HG02610 (cell line): ENCODE results near the gene PNCK.
"Not testable (repeated sequence)": the region's sequence is repeated elsewhere in the genome, so short reads cannot be mapped to it uniquely, and the experiment has no call there.

Source experiments
- ATAC-seq: cut with Tn5 transposase; IDR thresholded peaks from one replicate; pipeline ENCODE4 v1.9.1; 2021; ENCODE audit warnings: mild to moderate bottlenecking, moderate library complexity; ENCODE audit not compliant: unreplicated experiment

Gene PNCK

DNA sequence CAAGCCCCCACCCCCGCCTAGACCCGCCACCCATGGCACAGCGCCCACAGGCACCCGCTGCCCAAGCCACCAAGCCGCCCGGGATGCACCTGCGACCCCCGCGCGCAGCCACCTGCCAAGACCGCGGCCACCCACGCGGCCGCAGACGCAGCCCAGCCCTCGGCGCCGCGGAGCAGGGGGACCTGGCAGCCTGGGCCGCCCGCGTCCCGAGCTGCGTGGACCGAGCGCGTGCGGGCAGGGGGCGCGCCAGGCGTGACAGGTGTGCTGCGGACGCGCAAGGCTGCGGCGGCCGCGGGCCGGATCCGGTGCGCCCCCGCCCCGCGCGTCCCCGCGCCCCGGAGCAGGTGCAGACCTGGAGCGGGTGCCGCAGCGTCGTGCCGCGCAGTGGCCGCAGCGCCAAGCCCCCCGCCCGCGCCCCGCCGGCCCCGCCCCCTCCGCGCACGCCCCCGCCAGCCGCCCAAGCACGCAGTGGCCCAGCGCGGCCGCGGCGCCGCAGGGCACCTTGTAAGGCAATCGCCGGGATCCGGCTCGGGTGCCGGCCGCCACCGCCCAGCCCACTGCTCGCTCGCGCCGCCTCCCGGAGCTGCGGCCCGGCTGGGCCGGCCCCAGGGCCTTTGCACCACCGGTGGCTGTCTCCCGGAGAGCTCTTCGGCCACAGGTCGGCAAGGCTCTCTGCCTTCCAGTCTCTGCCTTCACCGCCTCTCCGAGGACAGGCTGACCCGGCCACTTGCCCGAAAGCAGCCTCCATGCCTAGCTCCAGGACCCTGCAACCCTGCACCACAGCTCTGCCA is at the start of gene PNCK:
TSS of gene PNCK (minus strand) at position 386 of the 791 bp plus-strand sequence. CDS start 737 bp downstream, outside the sequence.
- ATAC-seq, result no peak

- ATAC-seq, result no peak
Observed at GRCh38 chrX:153722704-153723350, 49.2 kb upstream of the PNCK start.

- no peak for ATAC-seq
Observed at GRCh38 chrX:153719701-153720100, 46.1 kb upstream of the PNCK start.

DNA sequence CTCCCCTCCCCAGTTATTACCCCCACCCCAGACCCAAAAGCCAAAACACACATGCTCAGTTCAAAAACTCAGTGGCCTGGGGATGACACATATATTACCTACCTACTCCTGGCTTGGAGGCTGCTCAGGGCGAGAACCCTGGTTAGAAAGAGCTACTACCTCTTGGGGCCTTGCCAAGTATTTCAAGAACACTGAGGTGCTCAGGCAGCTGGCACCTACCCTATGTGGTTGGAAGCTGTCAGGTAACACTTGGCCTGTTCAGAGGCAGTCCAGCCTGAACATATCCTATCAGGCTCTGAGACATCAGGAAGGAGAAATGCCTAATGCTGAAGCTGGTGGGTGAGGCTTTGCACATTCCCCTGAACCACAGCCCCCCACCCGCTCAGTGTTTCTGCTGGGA is 45.6 kb upstream of the PNCK start:
- ATAC-seq, result no peak

- ATAC-seq, result no peak
Observed at GRCh38 chrX:153717445-153717844, 43.8 kb upstream of the PNCK start.

DNA sequence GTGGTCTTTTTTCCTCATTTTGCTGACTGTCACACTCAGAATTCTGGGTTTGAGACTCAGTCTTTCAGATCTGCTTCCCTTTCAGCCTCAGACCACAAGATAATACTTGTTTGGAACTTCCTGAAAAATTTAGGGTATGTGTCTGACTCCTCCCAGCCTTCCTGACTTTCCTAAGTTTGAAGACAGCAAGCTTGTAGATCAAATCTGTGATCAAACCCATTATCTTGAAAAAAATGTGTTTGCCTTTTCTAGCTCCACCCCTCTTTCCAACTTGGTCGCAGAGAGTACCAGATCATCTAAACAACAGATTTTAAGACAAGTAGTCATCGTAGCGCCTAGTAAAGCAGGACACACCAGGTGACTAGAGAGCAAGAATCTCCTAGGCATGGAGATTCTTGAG is 40.6 kb upstream of the PNCK start:
- ATAC-seq, result no peak

- no peak for ATAC-seq
Observed at GRCh38 chrX:153709726-153710674, 36.4 kb upstream of the PNCK start.

DNA sequence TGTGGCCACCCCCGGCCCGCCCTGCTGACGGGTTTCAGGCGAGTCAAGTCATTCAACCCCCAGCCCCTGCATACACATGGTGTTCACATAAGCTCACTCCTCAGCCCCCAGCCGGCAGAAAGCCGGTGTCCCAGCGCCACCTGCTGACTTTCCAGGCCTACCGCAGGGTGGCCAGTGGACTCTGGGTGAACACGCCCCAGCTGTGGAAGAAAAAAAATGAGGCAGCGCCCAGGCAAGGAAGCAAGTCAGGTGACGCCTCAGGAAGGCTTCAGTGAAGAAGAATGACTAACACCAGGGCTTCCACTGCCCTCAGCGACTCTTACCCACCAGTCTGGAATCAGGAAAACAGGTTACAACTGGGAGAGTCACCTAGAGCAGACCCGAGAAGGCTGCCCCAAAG is 34.8 kb upstream of the PNCK start:
- no peak for ATAC-seq

DNA sequence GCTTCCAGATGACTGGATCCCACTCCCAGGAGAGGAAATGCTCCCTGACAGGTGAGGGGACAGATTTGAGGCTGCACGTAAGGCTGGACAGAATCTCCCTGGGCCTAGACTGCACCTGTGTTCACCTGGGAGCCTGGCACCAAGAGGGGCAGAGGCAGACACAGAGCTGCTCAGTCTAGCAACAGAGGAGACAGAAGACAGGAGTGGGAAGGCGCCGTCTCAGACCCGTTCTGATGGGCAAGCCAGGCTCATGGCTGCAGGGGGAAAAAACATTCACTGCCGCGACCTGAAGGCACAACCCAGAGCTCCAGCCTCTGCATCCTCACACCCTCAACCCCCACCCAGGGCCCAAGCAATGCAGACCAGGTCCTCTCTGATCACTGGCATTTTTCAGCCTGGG is 33.8 kb upstream of the PNCK start:
- ATAC-seq, result no peak

- ATAC-seq, result no peak
Observed at GRCh38 chrX:153706799-153707198, 33.2 kb upstream of the PNCK start.

- not testable (repeated sequence) for ATAC-seq
Observed at GRCh38 chrX:153705403-153706060, 31.9 kb upstream of the PNCK start.

DNA sequence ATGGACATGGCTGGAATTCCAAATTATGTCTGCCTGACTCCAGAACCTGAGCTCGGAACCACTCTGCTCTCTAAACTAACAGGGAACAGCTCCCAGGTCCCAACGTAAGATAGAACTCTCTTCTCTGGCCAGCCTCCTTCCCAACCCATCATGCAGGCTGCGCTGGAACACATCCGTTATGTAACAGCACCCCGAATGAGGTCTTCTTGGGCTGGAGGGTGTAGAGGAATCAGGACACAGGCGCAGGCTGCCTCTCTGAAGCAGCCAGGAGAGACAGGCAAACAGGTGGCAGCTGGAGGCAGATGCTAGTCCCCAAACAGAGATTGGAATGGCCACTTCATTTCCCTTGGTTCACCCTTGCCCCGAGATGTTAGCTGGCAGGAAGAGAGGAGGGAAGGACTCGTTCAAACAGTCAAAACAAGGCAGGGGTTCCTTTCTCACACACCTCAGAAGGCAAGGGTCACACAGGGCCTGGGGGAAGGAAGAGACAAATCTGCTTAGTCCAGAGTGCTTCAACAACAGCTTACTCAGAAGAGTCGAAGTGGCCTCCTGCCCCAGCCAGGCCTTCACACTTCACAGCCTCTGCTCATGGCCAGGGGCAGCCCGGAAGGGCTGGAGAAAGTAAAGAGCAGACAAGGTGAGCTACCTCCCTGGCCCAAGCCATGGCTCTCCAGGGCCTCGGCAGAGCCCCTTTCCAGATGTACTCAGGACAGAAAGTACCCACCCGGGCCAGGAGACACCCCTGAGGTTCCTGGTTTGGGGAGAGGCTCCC is 31.2 kb upstream of the PNCK start:
- not testable (repeated sequence) for ATAC-seq

DNA sequence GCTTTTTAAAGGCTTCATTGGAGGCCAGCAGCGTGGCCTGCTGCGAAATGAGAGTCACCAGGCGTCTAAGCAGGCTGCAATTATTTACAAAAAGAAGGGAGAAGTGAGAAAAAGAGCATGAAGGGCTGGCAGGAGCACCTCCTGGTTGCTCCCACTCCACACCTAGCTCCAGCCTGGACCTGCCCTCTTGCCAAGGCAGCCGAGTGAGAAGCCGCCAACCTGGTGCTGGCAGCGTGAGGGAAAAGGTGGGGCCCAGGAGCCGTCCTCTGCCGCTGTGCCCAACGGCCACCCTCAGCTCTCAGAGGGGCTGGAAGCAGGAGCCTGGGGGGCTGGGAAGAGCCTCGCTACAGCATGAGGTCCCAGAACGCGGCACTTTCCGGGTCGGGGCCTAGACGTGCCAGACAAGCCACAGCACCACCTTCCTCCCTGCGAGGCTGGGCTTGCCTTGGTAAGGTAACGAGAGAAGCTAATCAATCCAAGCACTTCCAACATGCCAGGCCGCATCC is 30.5 kb upstream of the PNCK start:
- no peak for ATAC-seq

GRCh38 chrX:153703036-153703370 is 29.4 kb upstream of the PNCK start:
- ATAC-seq, result no peak

DNA sequence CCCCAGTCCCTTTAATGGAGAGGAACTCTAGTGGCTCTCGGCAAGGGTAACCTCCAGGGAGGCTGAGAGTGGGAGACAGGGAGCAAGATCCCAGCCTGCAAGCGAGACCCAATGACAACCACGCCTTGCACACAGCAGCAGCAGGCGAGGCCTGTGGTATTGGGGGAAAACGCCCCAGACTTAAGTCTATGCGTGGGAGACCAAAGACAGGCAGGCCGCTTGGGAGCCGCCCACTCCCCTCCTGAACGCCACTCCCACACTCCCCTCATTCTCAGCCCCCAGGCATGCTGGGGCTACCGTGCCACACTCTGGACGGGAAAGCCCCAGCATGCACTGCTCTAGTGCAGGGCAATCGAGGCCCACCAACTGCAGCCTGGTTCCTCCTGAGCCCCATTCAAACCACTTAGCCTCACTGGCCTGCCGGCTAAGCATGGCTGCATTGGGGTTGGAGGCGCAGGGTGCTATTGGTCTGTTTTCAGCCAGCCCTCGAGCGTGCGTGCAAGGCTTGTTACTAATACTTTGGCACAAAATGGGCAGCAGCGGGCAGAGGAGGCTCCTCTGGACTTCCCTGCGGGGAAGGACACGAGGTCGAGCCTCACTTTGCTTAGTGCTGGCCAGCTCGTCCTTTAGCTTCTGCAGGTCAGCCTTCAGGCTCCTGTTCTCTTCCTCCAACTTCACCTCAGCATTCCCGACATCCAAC is 28.9 kb upstream of the PNCK start:
- no peak for ATAC-seq

- no peak for ATAC-seq
Observed at GRCh38 chrX:153701706-153702105, 28.1 kb upstream of the PNCK start.

- ATAC-seq, result no peak
Observed at GRCh38 chrX:153700967-153701366, 27.4 kb upstream of the PNCK start.

DNA sequence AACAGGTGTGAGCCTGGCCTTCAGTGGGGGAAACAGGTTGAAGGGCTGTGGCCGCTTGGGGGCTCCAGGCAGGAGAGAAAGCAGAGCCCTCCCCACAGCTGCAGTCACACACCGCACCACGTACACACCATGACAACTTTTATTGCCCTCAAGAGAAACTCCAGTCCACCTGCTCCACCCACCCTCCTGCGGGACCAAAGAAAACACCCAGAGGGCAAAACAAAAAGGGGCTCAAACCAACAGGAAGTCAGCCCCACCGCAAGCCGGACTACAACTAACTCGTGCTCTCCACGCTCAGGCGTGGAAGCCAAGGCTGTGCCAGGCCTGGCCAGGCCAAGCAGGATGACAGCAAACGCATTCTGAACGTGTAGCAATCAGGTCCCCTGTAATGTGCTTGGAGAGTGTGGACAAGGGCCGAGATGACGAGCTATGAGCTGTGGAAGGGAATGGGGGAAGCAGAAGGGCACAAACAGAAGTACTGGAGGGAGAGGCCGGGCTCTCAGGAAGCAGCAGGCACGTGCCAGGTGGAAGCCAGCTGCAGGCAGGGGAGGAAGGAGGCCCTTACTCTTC is 26.8 kb upstream of the PNCK start:
- no peak for ATAC-seq

GRCh38 chrX:153699784-153700371 is 26.3 kb upstream of the PNCK start:
- not testable (repeated sequence) for ATAC-seq
